HCT116 (cell line): Measurements from ENCODE around the gene LAPTM4A. TPM values are rescaled to one million over a fixed set of nuclear protein-coding genes. Genes with fewer than 3 reads are reported as not detected.

Experiments used
- ATAC-seq: fragments of 200-7000 bp; cut with Tn5 transposase; 2 replicates; pipeline ENCODE4 v1.9.1; 2020; ENCODE audit warnings: mild to moderate bottlenecking, moderate library complexity
- BruUV-seq: library from RNA; stranded (reverse); fragments of 400-500 nt; replicated peaks from 2 replicates; lab custom pipeline; 2021; lab: Mats Ljungman, UMichigan
- CTCF ChIA-PET: fragments of 300-600 bp; sonication (Branson Sonifier 250); formaldehyde crosslinking; loops from one replicate; lab custom pipeline; 2021; ENCODE audit warnings: antibody characterized with exemption; lab: Charles Lee
- POLR2A ChIA-PET: fragments of 300-600, 350-600 bp; sonication (Branson Sonifier 250); formaldehyde crosslinking; loops from one replicate; lab custom pipeline; 2021; ENCODE audit warnings: antibody characterized with exemption; lab: Charles Lee
- RAD21 ChIA-PET, 2 experiments: fragments of 300-600 bp; sonication (Branson Sonifier 250); formaldehyde crosslinking; loops; one replicate each; lab custom pipeline; 2023; ENCODE audit warnings: low total read pairs in 2 of 2; ENCODE audit not compliant: uncharacterized antibody in 2 of 2, unreplicated experiment in 2 of 2, low non-redundant PET in 1 of 2; lab: Charles Lee
- DNase-seq: peaks from one replicate; pipeline ENCODE4 v3.0.0-alpha.2; 2010; ENCODE audit warnings: low read depth, low spot score
- H2AFZ ChIP-seq: fragments of 200-600 bp; shearing (Covaris generic), sonication (generic); 2 replicates; pipeline ENCODE4 v1.6.1; 2017; ENCODE audit warnings: low read depth, mixed run types, mixed read lengths, antibody characterized with exemption, low read length; ENCODE audit not compliant: poor library complexity, severe bottlenecking
- H3K27ac ChIP-seq: 2 replicates; pipeline ENCODE4 v1.5.1; 2012; ENCODE audit warnings: low read depth, low read length
- H3K27me3 ChIP-seq: fragments of 200-600 bp; sonication (generic); 2 replicates; pipeline ENCODE4 v1.6.1; 2016; ENCODE audit warnings: mixed run types, low read length, mixed read lengths; ENCODE audit not compliant: insufficient read depth
- H3K36me3 ChIP-seq, 2 experiments: fragments of 200-500 bp in 1 of 2; fragments of 200-600 bp in 1 of 2; sonication (Bioruptor generic) in 1 of 2; sonication (generic) in 1 of 2; 2 replicates each; pipeline versions ENCODE4 v1.5.1 to v1.6.1; 2014 to 2016; ENCODE audit warnings: low read length in 2 of 2, inconsistent platforms in 1 of 2, mixed read lengths in 1 of 2, mixed run types in 1 of 2; ENCODE audit not compliant: insufficient read depth in 2 of 2, control insufficient read depth in 1 of 2
- H3K4me1 ChIP-seq, 2 experiments: fragments of 200-600 bp in 1 of 2; sonication (generic) in 1 of 2; 2 replicates each; pipeline versions ENCODE4 v1.5.1 to v1.6.1; 2012 to 2017; ENCODE audit warnings: low read length in 2 of 2, inconsistent platforms in 1 of 2, mild to moderate bottlenecking in 1 of 2, mixed read lengths in 1 of 2, mixed run types in 1 of 2, moderate library complexity in 1 of 2; ENCODE audit not compliant: insufficient read depth in 2 of 2, control insufficient read depth in 1 of 2
- H3K4me2 ChIP-seq: fragments of 200-600 bp; sonication (generic); 2 replicates; pipeline ENCODE4 v1.6.1; 2017; ENCODE audit warnings: mixed run types, low read length, mixed read lengths
- H3K4me3 ChIP-seq, 2 experiments: fragments of 200-600 bp in 1 of 2; sonication (generic) in 1 of 2; replicated peaks in 1 of 2; 2 replicates each; pipeline ENCODE4 v1.5.1; 2011 to 2016; ENCODE audit warnings: low read length in 2 of 2, control low read depth in 1 of 2, low read depth in 1 of 2, mild to moderate bottlenecking in 1 of 2, mixed read lengths in 1 of 2, mixed run types in 1 of 2
- H3K79me2 ChIP-seq: fragments of 200-600 bp; sonication (generic); 2 replicates; pipeline ENCODE4 v1.6.1; 2017; ENCODE audit warnings: mild to moderate bottlenecking, mixed run types, low read length, moderate library complexity, mixed read lengths; ENCODE audit not compliant: insufficient read depth
- H3K9ac ChIP-seq: fragments of 200-600 bp; sonication (generic); 2 replicates; pipeline ENCODE4 v1.6.1; 2016; ENCODE audit warnings: low read length, mixed read lengths
- H3K9me2 ChIP-seq: fragments of 200-600 bp; sonication (generic), shearing (Covaris generic); 2 replicates; pipeline ENCODE4 v1.6.1; 2017; ENCODE audit warnings: mixed run types, mild to moderate bottlenecking, moderate library complexity; ENCODE audit not compliant: insufficient read depth
- H3K9me3 ChIP-seq, 2 experiments: fragments of 200-500 bp in 1 of 2; fragments of 200-600 bp in 1 of 2; sonication (Bioruptor generic) in 1 of 2; sonication (generic) in 1 of 2; 2 replicates each; pipeline ENCODE4 v1.6.1; 2014 to 2017; ENCODE audit warnings: low read length in 2 of 2, mixed read lengths in 2 of 2, inconsistent platforms in 1 of 2, low read depth in 1 of 2, mild to moderate bottlenecking in 1 of 2, mixed run types in 1 of 2, moderate library complexity in 1 of 2; ENCODE audit not compliant: control insufficient read depth in 1 of 2, insufficient read depth in 1 of 2
- H4K20me1 ChIP-seq: fragments of 200-600 bp; sonication (generic), shearing (Covaris generic); 2 replicates; pipeline ENCODE4 v1.6.1; 2017; ENCODE audit warnings: mixed run types, mild to moderate bottlenecking, moderate library complexity; ENCODE audit not compliant: insufficient read depth
- ATF3 ChIP-seq: IDR thresholded peaks from 2 replicates; pipeline ENCODE4 v1.6.1; 2012
- CEBPB ChIP-seq: IDR thresholded peaks from 2 replicates; pipeline ENCODE4 v1.6.1; 2012; ENCODE audit warnings: low read depth
- CTCF ChIP-seq, 3 experiments: fragments of 200-600 bp in 1 of 3; sonication (generic) in 1 of 3; IDR thresholded peaks in 2 of 3; conservative IDR thresholded peaks in 1 of 3; 2 replicates each; pipeline ENCODE4 v1.5.1; 2012 to 2017; ENCODE audit warnings: low read depth in 2 of 3, low read length in 2 of 3, antibody characterized with exemption in 1 of 3, borderline replicate concordance in 1 of 3, control low read depth in 1 of 3, mild to moderate bottlenecking in 1 of 3, mixed read lengths in 1 of 3, mixed run types in 1 of 3, moderate library complexity in 1 of 3; ENCODE audit not compliant: insufficient read depth in 1 of 3
- EGR1 ChIP-seq: IDR thresholded peaks from 2 replicates; pipeline ENCODE4 v1.6.1; 2012; ENCODE audit warnings: low read depth
- ELF1 ChIP-seq: IDR thresholded peaks from 2 replicates; pipeline ENCODE4 v1.6.1; 2012; ENCODE audit warnings: low read depth, borderline replicate concordance
- EZH2 ChIP-seq: fragments of 200-600 bp; sonication (generic); IDR thresholded peaks from 2 replicates; pipeline ENCODE4 v1.6.1; 2017; ENCODE audit warnings: antibody characterized with exemption, mixed run types
- EZH2phosphoT487 ChIP-seq: fragments of 200-600 bp; IDR thresholded peaks from 2 replicates; pipeline ENCODE4 v1.6.1; 2018; ENCODE audit warnings: antibody characterized with exemption, borderline replicate concordance
- POLR2A ChIP-seq: IDR thresholded peaks from 2 replicates; pipeline ENCODE4 v1.7.0; 2011; ENCODE audit warnings: borderline replicate concordance; ENCODE audit not compliant: insufficient read depth, insufficient read length; ENCODE audit errors: extremely low read depth
- POLR2AphosphoS5 ChIP-seq: IDR thresholded peaks from 2 replicates; pipeline ENCODE4 v1.6.1; 2011; ENCODE audit warnings: mild to moderate bottlenecking, low read depth, low read length, moderate library complexity
- REST ChIP-seq: IDR thresholded peaks from 2 replicates; pipeline ENCODE4 v1.6.1; 2012; ENCODE audit warnings: low read depth
- SIN3A ChIP-seq: IDR thresholded peaks from 2 replicates; pipeline ENCODE4 v1.6.1; 2012; ENCODE audit warnings: low read depth
- SP1 ChIP-seq: IDR thresholded peaks from 2 replicates; pipeline ENCODE4 v1.6.1; 2012; ENCODE audit warnings: low read depth
- ZBTB33 ChIP-seq: IDR thresholded peaks from 2 replicates; pipeline ENCODE4 v1.6.1; 2011; ENCODE audit warnings: mild to moderate bottlenecking, low read length, moderate library complexity; ENCODE audit not compliant: insufficient replicate concordance; ENCODE audit errors: extremely low read depth
- ZFX ChIP-seq: fragments of 450-650 bp; IDR thresholded peaks from 2 replicates; pipeline ENCODE4 v1.6.1; 2017
- ZNF274 ChIP-seq: fragments of 200-500 bp; sonication (Bioruptor generic); IDR thresholded peaks from 2 replicates; pipeline ENCODE4 v1.6.1; 2014; ENCODE audit warnings: mild to moderate bottlenecking, low read depth, low read length, inconsistent platforms
- intact Hi-C: fragments of 100-400 bp; cut with micrococcal nuclease; formaldehyde crosslinking; loops from 2 replicates; pipeline ENCODE4 v1.10.0; 2022
- total RNA-seq: library from RNA; stranded (reverse); gene quantifications from one replicate; pipeline ENCODE4 v1.2.1, GENCODE V29; 2021; ENCODE audit not compliant: unreplicated experiment

Gene LAPTM4A
- total RNA-seq, 1 experiment from 2014 or later = 84.5 TPM

GRCh38 chr2:20012032-20012281 lies 39.5 kb downstream of the LAPTM4A start (continued):
- no peak for TF ChIP-seq SIN3A
- TF ChIP-seq, all 23 proteins: peak for 0

GRCh38 chr2:20011276-20012031 lies 40.0 kb downstream of the LAPTM4A start:
- Histone ChIP-seq H4K20me1 (no peaks in the 10 kb centered on the region), H3K27me3 (no peaks in the 10 kb centered on the region), H2AFZ (no peak overlapping the region), H3K9me3 (no peaks in the 10 kb centered on the region), H3K79me2 (no peaks in the 10 kb centered on the region)
- ChIA-PET RAD21 (no interaction called here), POLR2A (no interaction called here)
- intact Hi-C loops = no loop called here
- BruUV-seq = no TSS peak
- TF ChIP-seq SP1 (no peak), CEBPB (no peak), POLR2A (no peak), ZBTB33 (no peak), SIN3A (no peak), EZH2phosphoT487 (no peak), CTCF (IDR thresholded peaks at IDR 0.05 in 2 of 3, conservative IDR thresholded peaks at IDR 0.05 in 1 of 3; ENCODE audit: borderline replicate concordance in 1 of 3, insufficient read depth in 1 of 3, low read depth in 2 of 3, low read length in 2 of 3) (no peak), ZFX (no peak), REST (no peak), EZH2 (no peak), ZNF274 (no peak), POLR2AphosphoS5 (no peak), ATF3 (no peak), ELF1 (no peak), EGR1 (no peak)
- TF ChIP-seq, all 23 proteins: peak for 0
- Histone ChIP-seq H3K9me2 (no peaks in the 10 kb centered on the region), H3K27ac (no peak overlapping the region), H3K4me3 (no peak overlapping the region), H3K4me1 (no peaks in the 10 kb centered on the region), H3K9ac (no peak overlapping the region), H3K36me3 (no peaks in the 10 kb centered on the region), H3K4me2 (no peak overlapping the region)
- DNase-seq (no peak), ATAC-seq (no peak)
- CTCF ChIA-PET = no interaction called here
